GM13977 (cell line): ENCODE results near the gene MAGI1.

Experiments used
- DNase-seq: peaks from one replicate; pipeline ENCODE4 v3.0.0; 2012; ENCODE audit warnings: low spot score
- CTCF ChIP-seq: IDR thresholded peaks from 2 replicates; pipeline ENCODE4 v1.5.1; 2012; ENCODE audit warnings: mild to moderate bottlenecking, control low read depth; ENCODE audit not compliant: insufficient read depth; ENCODE audit errors: extremely low read depth, missing control alignments
- in situ Hi-C: fragments of 300-500 bp; cut with MboI; formaldehyde crosslinking; loops from one replicate; pipeline ENCODE4 v1.12.0; 2022; ENCODE audit warnings: low sequenced_read_pairs, low pct_unique_long_range_greater_than_20kb, mixed read lengths, inconsistent platforms; ENCODE audit not compliant: unreplicated experiment

MAGI1 gene

DNA sequence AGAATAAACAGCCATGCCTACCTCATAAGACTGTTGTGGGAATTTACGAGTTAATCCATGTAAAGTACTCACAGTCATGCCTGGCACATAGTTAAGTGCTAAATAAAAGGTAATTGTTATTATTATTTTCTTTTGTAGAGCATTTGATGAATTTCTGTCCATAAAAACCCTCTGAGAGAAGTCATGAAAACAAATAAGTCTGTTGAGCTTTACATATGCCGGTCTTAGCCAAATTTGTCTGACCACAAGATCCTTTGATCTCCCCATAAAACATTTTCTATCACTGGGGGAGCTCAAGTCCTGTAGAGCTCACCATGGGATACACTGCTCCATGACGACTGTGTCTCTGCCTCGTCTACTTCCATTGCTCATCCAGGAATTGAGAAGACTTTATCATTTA, 114.0 kb downstream of the MAGI1 start:
- in situ Hi-C loops = no loop called here
- no peak for DNase-seq
- TF ChIP-seq CTCF = no peak

DNA sequence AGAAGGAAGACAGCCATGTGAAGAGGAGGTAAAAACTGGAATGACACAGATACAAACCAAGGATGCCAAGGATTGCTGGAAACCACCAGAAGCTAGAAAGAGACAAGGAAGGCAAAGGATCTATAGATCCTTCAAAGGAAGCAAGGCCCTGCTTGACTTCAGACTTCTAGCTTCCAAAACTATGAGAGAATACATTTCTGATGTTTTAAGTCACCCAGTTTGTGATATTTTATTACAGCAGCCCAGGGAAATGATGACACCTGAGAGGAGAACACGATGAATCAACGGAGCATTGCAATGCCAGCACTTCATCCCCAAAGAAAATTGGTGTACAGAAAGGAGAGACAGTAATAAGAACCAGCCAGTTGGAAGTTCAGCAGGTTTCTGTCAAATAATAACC, 116.3 kb downstream of the MAGI1 start:
- no peak for TF ChIP-seq CTCF
- in situ Hi-C loops = no loop called here
- DNase-seq = no peak

DNA sequence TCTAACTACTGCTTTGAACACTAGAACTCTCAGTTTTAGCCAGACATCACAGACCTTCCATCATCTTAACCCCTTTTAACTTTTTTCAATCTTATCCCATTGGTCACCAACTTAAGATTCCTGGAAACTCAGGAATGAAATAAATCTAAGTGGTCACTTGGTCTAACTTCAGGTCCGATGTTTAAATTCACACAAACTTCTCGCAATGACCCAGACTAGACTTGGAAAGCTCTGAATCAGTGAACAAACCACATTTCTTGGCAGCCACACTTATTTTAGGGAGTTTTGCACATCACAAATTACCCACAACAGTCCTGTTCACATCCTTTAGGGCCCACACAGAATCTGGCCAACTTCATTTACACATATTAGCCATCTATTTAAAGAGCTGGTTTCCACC, 118.9 kb downstream of the MAGI1 start:
- DNase-seq = no peak
- TF ChIP-seq CTCF = no peak
- in situ Hi-C loops = no loop called here

GRCh38 chr3:65915477-65915876, 123.2 kb downstream of the MAGI1 start:
- TF ChIP-seq CTCF = no peak
- in situ Hi-C loops = no loop called here
- DNase-seq = no peak

GRCh38 chr3:65914740-65915367, 123.9 kb downstream of the MAGI1 start:
- in situ Hi-C loops = no loop called here
- no peak for DNase-seq
- TF ChIP-seq CTCF = no peak

- no peak for TF ChIP-seq CTCF
- in situ Hi-C loops = no loop called here
- no peak for DNase-seq
Observed at GRCh38 chr3:65914032-65914739, 124.5 kb downstream of the MAGI1 start.
